ENCODE data around the gene NBPF10.
"Not testable (repeated sequence)": the region's sequence is repeated elsewhere in the genome, so short reads cannot be mapped to it uniquely, and the experiment has no call there.

The NBPF10 gene

GRCh38 chr1:146144465-146144864, at the start of gene NBPF10:
Gene NBPF10 (minus strand): TSS chr1:146144804. CDS start chr1:146144769, 35 bp downstream.
- DNase-seq (ENCODE audit: low spot score) = not testable (repeated sequence)

- not testable (repeated sequence) for DNase-seq (ENCODE audit: low spot score)
Observed at GRCh38 chr1:146174531-146174930, 29.9 kb upstream of the NBPF10 start.

DNA sequence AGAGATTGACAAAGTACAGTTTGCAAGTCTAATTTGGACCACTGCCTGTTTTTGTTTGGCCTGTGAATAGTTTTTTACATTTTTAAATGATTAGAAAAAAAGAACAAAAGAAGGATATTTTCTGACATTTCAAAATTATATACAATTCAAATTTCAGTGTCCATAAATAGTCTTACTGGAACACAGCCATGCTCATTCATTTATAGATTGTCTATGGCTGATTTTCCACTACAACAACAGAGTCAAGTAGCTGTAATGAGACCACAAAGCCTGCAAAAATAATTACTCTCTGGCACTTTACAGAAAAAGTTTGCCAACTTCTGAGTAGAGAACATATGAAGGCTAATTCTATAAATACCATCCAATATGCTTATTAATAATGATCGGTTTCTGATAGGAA, 23.1 kb upstream of the NBPF10 start:
- DNase-seq (ENCODE audit: low spot score) = not testable (repeated sequence)

DNA sequence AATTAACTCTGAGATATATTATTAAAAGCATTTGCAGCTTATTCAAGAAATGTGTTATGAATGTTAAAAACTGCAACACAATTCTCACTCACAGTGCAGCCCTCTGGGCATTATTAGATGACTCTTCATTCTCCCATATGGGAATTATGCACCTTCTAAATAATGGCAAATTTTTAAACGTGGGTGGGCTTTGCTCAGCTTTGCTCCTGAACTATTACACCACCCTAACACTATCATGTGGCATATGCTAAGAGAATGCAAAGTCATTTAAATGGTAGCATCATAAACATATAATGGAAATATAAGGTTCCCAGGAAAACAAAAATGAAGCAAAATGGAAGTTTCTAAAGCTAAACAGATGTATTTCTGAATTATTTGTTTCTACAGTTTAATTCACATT, 22.7 kb upstream of the NBPF10 start:
- not testable (repeated sequence) for DNase-seq (ENCODE audit: low spot score)

Measured in GM20000 (cell line).